ENCODE data around the gene OTOF. TPM values are rescaled to one million over a fixed set of nuclear protein-coding genes. Genes with fewer than 3 reads are reported as not detected.

The OTOF gene
- polyA plus RNA-seq, 3 donors = 0.05 to 0.56 (median 0.19) TPM

GRCh38 chr2:26483957-26484565, 6.1 kb upstream of the OTOF start:
- 53 to 77% (median 72%) methylated on average over 13 of the region's 13 CpGs for WGBS, 3 donors
- H3K27ac ChIP-seq (ENCODE audit: low read depth, low read length) = no peak overlapping the region

- H3K27ac ChIP-seq (ENCODE audit: low read depth, low read length) = no peak overlapping the region
- WGBS, 3 donors = 39 to 83% (median 77%) methylated on average over 11 of the region's 11 CpGs
These were observed 5.6 kb upstream of the OTOF start for GRCh38 chr2:26483516-26483915.

GRCh38 chr2:26483027-26483326, 5.1 kb upstream of the OTOF start:
- WGBS, 3 donors = 94 to 95% (median 95%) methylated on average over 11 of the region's 11 CpGs
- H3K27ac ChIP-seq (ENCODE audit: low read depth, low read length) = no peak overlapping the region

GRCh38 chr2:26482211-26483026, 4.5 kb upstream of the OTOF start:
- 82 to 90% (median 89%) methylated on average over 30 of the region's 30 CpGs for WGBS, 3 donors
- H3K27ac ChIP-seq (ENCODE audit: low read depth, low read length) = no peak overlapping the region

- no peak overlapping the region for H3K27ac ChIP-seq (ENCODE audit: low read depth, low read length)
- WGBS, 3 donors = 80 to 97% (median 94%) methylated on average over 3 of the region's 3 CpGs
These were observed 3.8 kb upstream of the OTOF start for GRCh38 chr2:26481706-26482105.

- H3K27ac ChIP-seq (ENCODE audit: low read depth, low read length) = no peak overlapping the region
- WGBS, 3 donors = 77 to 82% (median 80%) methylated on average over 18 of the region's 18 CpGs
These were observed 2.9 kb upstream of the OTOF start for GRCh38 chr2:26480566-26481423.

- H3K27ac ChIP-seq (ENCODE audit: low read depth, low read length) = no peak overlapping the region
- 91 to 92% (median 91%) methylated on average over 21 of the region's 21 CpGs for WGBS, 3 donors
These were observed 2.1 kb upstream of the OTOF start for GRCh38 chr2:26479789-26480565.

GRCh38 chr2:26479131-26479788, 1.3 kb upstream of the OTOF start:
- WGBS, 3 donors = 90 to 95% (median 92%) methylated on average over 23 to 25 of the region's 25 CpGs
- no peak overlapping the region for H3K27ac ChIP-seq (ENCODE audit: low read depth, low read length)

GRCh38 chr2:26478366-26478765, 442 bp upstream of the OTOF start:
- 72 to 90% (median 81%) methylated on average over 5 of the region's 5 CpGs for WGBS, 3 donors
- H3K27ac ChIP-seq (ENCODE audit: low read depth, low read length) = no peak overlapping the region

- H3K27ac ChIP-seq (ENCODE audit: low read depth, low read length) = no peak overlapping the region
- WGBS, 3 donors = 40 to 71% (median 53%) methylated on average over 33 of the region's 33 CpGs
These were observed 606 bp downstream of the OTOF start for GRCh38 chr2:26477126-26477910.

- no peak overlapping the region for H3K27ac ChIP-seq (ENCODE audit: low read depth, low read length)
- 81 to 88% (median 87%) methylated on average over 19 to 22 of the region's 22 CpGs for WGBS, 3 donors
These were observed 2.0 kb downstream of the OTOF start for GRCh38 chr2:26475832-26476501.

GRCh38 chr2:26475037-26475436, 2.9 kb downstream of the OTOF start:
- no peak overlapping the region for H3K27ac ChIP-seq (ENCODE audit: low read depth, low read length)
- 92 to 95% (median 93%) methylated on average over 6 of the region's 6 CpGs for WGBS, 3 donors

GRCh38 chr2:26474261-26474785, 3.6 kb downstream of the OTOF start:
- 94 to 97% (median 95%) methylated on average over 14 of the region's 14 CpGs for WGBS, 3 donors
- no peak overlapping the region for H3K27ac ChIP-seq (ENCODE audit: low read depth, low read length)

GRCh38 chr2:26473796-26474195, 4.1 kb downstream of the OTOF start:
- H3K27ac ChIP-seq (ENCODE audit: low read depth, low read length) = no peak overlapping the region
- WGBS, 3 donors = 91 to 97% (median 96%) methylated on average over 9 of the region's 9 CpGs

- 91 to 92% (median 92%) methylated on average over 29 to 34 of the region's 34 CpGs for WGBS, 3 donors
- H3K27ac ChIP-seq (ENCODE audit: low read depth, low read length) = no peak overlapping the region
These were observed 4.9 kb downstream of the OTOF start for GRCh38 chr2:26472821-26473655.
